NCI-H2196 treated with DMSO at 0.1 percent for 48 hours (cell line): ENCODE results near the gene AFF4.
"Not testable (repeated sequence)": the region's sequence is repeated elsewhere in the genome, so short reads cannot be mapped to it uniquely, and the experiment has no call there.

Experiments
- DNase-seq: peaks from one replicate; lab custom pipeline; 2025; ENCODE audit not compliant: unreplicated experiment; lab: John Stamatoyannopoulos, UW

AFF4 gene, protein sequence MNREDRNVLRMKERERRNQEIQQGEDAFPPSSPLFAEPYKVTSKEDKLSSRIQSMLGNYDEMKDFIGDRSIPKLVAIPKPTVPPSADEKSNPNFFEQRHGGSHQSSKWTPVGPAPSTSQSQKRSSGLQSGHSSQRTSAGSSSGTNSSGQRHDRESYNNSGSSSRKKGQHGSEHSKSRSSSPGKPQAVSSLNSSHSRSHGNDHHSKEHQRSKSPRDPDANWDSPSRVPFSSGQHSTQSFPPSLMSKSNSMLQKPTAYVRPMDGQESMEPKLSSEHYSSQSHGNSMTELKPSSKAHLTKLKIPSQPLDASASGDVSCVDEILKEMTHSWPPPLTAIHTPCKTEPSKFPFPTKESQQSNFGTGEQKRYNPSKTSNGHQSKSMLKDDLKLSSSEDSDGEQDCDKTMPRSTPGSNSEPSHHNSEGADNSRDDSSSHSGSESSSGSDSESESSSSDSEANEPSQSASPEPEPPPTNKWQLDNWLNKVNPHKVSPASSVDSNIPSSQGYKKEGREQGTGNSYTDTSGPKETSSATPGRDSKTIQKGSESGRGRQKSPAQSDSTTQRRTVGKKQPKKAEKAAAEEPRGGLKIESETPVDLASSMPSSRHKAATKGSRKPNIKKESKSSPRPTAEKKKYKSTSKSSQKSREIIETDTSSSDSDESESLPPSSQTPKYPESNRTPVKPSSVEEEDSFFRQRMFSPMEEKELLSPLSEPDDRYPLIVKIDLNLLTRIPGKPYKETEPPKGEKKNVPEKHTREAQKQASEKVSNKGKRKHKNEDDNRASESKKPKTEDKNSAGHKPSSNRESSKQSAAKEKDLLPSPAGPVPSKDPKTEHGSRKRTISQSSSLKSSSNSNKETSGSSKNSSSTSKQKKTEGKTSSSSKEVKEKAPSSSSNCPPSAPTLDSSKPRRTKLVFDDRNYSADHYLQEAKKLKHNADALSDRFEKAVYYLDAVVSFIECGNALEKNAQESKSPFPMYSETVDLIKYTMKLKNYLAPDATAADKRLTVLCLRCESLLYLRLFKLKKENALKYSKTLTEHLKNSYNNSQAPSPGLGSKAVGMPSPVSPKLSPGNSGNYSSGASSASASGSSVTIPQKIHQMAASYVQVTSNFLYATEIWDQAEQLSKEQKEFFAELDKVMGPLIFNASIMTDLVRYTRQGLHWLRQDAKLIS

GRCh38 chr5:132963171-132964104 is at the start of gene AFF4:
Gene AFF4 (minus strand): TSS chr5:132963634. CDS start chr5:132937189, 26,445 bp downstream.
- peak; percentile 97 for DNase-seq

DNA sequence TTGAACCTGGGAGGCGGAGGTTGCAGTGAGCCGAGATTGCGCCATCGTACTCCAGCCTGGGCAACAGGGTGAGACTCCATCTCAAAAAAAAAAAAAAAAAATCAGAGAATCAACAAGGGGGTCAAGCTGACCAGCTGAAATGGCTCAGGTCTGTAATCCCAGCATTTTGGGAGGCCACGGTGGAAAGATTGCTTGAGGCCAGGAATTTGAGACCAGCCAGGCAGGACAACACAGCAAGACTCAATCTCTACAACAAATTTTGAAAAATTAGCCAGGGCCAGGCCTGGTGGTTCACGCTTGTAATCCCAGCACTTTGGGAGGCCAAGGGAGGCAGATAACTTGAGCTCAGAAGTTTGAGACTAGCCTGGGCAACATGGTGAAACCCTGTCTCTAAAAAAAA is 45.0 kb upstream of the AFF4 start:
- not testable (repeated sequence) for DNase-seq

GRCh38 chr5:133006653-133007052 is 43.2 kb upstream of the AFF4 start:
- no peak for DNase-seq

DNA sequence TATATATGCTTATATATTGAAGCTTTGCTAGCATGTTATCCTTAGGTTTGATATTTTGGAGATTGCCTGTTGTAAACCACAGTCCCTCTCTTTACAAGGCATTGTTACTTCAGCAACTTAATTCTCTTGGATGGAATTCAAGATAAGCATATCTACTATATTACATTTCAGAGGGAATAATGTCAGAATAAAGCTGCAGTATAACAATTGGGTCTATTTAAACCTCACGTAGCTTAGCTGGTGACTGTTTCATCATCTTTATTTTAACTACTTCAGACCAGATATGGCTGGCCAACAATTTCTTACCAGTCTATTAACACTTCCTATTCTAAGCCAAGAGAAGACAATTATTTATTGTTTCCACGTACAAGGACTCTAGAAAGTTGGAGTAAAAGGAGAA is 35.8 kb upstream of the AFF4 start:
- no peak for DNase-seq

DNA sequence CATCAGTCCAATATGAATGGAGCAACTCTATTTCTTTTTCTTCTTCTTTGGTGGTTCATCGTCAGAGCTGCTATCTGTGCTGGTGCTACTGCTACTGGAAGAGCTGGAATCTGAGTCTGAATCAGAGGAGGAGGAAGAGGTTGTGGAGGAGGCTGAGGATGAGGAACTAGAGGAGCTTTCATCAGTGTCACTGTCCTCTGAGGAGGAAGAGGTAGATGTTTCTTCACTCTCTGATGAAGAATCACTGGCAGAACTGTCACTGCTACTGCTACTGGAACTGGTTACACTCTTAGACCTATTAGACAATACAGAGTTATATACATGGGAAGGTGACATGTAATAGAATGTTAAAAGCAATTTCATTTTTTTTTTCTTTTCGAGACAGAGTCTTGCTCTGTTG is 35.1 kb upstream of the AFF4 start:
- DNase-seq: no peak

DNA sequence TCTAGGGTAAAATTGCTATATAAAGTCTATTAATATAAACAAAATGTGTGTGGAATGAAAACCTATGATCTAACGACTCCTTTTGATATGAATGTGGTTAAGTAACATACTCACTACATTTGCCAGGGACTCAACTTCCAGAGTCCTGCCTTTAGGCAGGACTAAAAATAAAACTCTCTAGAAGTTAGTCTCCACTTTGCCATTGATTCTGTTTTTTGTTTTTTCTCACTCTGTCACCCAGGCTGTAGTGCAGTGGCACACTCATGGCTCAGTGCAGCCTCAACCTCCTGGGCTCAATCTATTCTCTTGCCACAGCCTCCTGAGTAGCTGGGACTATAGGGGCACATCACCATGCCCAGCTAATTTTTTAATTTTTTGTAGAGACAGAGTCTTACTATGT is 32.9 kb upstream of the AFF4 start:
- no peak for DNase-seq

- DNase-seq: no peak
Measured at GRCh38 chr5:132987531-132988408, 24.3 kb upstream of the AFF4 start.

DNA sequence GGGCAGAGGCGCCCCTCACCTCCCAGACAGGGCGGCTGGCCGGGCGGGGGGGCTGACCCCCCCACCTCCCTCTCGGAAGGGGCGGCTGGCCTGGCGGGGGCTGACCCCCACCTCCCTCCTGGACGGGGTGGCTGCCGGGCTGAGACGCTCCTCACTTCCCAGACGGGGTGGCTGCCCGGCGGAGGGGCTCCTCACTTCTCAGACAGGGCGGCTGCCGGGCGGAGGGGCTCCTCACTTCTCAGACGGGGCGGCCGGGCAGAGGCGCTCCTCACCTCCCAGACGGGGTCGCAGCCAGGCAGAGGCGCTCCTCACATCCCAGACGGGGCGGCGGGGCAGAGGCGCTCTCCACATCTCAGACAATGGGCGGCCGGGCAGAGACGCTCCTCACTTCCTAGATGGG is 19.5 kb upstream of the AFF4 start:
- DNase-seq: not testable (repeated sequence)

DNA sequence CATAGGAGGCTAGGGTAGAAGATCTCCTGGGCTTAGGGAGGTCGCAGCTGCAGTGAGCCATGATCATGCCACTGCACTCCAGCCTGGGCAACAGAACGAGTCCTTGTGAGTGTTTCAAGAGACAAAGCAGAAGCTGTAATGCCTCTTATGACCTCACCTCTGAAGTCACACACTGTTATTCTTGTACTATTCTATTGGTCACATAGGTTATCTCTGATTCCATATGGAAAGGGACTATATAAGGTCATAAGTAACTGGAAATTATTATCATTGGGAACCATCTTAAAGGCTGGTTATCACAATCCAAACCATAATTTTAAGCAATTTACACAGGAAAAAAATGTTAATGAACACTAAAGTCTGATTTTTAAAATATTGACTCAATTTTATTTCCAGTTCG is 17.9 kb upstream of the AFF4 start:
- no peak for DNase-seq

GRCh38 chr5:132979976-132980375 is 16.5 kb upstream of the AFF4 start:
- no peak for DNase-seq

GRCh38 chr5:132979367-132979940 is 16.0 kb upstream of the AFF4 start:
- DNase-seq: no peak

GRCh38 chr5:132976852-132977251 is 13.4 kb upstream of the AFF4 start:
- DNase-seq: no peak

DNA sequence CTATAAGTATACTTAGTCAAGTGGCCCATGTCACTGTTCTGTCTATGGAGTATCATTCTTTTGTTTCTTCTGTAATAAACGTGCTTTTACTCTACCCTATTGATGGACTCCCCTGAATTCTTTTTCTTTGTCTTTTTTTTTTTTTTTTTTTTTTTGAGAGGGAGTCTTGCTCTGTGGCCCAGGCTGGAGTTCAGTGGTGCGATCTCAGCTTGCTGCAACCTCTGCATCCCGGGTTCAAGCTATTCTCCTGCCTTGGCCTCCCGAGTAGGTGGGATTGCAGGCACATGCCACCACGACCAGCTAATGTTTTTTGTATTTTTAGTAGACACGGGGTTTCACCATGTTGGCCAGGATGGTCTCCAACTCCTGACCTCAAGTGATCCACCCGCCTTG is 9.0 kb upstream of the AFF4 start:
- DNase-seq: not testable (repeated sequence)

DNA sequence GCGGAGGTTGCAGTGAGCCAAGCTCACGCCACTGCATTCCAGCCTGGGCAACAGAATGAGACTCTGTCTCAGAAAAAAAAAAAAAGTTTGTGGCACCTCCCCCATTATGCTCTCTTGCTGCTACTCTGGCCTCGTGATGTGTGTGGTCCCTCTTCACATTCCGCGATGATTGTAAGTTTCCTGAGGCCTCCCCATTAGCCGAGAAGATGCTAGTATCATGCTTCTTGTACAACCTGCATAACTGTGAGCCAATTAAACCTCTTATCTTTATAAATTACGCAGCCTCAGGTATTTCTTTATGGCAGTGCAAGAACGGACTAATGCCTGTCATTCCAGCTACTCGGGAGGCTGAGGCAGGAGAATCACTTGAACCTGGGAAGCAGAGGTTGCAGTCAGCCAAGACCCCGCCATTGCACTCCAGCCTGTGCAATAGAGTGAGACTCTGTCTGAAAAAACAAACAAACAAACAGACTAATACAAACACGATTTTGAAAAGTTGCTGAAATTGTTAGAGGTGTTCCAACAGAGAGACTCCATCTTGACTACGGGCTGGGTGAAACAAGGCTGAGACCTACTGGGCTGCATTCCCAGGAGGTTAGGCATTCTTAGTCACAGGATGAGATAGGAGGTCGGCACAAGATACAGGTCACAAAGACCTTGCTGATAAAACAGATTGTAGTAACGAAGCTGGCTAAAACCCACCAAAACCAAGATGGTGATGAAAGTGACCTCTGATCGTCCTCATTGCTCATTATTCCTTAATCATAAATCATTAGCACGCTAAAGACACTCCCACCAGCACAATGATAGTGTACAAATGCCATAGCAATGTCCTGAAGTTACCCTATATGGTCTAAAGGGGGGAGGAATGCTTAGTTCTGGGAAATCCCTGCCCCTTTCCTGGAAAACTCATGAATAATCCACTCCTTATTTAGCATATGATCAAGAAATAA is 8.3 kb upstream of the AFF4 start:
- DNase-seq: no peak

GRCh38 chr5:132965120-132965519 is 1.7 kb upstream of the AFF4 start:
- no peak for DNase-seq

DNA sequence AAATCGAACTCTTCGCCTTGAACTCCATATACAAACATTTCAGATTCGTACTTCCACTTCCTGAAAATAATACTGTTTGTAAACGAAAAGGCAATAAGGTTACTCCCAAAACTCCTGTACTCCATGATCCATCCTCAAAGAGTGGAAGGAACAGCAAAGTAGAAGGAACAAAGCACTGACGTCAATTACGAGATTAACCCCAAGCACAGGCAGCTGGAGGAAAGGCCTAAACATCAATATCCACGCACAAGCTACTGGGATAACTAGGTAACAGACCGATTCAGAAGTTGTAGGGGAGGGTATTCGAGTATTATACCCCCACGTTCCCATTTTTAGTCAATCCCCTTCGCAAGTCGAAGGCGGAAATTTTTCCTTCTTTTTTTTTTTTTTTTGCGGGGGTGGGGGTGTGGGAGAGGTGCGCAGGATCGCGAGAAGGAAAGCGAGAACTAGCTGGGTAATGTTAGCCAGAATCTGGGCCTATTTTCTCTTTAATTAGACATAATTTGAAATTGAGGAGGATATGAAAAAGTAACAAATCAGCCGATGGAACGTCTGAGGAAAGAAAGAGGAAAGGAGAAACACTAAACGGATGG is 909 bp downstream of the AFF4 start:
- peak; percentile 26 for DNase-seq

GRCh38 chr5:132961887-132962286 is 1.5 kb downstream of the AFF4 start:
- no peak for DNase-seq
